HepG2 (cell line): ENCODE results near the gene ACAN. TPM values are rescaled to one million over a fixed set of nuclear protein-coding genes. Genes with fewer than 3 reads are reported as not detected.

Experiments used
- ATAC-seq: fragments of 200-7000 bp; cut with Tn5 transposase; 3 replicates; pipeline ENCODE4 v1.9.1; 2020; ENCODE audit warnings: mild to moderate bottlenecking, moderate library complexity
- BruUV-seq: library from RNA; stranded (reverse); fragments of 400-500 nt; replicated peaks from 2 replicates; lab custom pipeline; 2021; lab: Mats Ljungman, UMichigan
- CTCF ChIA-PET: fragments of 300-600 bp; formaldehyde crosslinking; extraction: SDS; loops from one replicate; lab custom pipeline; 2021; ENCODE audit warnings: low total read pairs, inconsistent platforms, low intra/inter-chr PET ratio; lab: Yijun Ruan, JAX
- POLR2A ChIA-PET: fragments of 350-600 bp; sonication (Branson Sonifier 250); formaldehyde crosslinking; loops from one replicate; lab custom pipeline; 2020; ENCODE audit warnings: antibody characterized with exemption, inconsistent platforms; lab: Yijun Ruan, JAX
- DNase-seq: peaks from one replicate; pipeline ENCODE4 v3.0.0-alpha.2; 2015; ENCODE audit warnings: low spot score
- FAIRE-seq: peaks from 3 replicates; lab custom pipeline; 2011; peaks lifted over from hg19 to GRCh38; lab: Jason Lieb, UNC
- H2AFZ ChIP-seq: one replicate; pipeline ENCODE4 v1.6.1; 2011; ENCODE audit warnings: low read length, inconsistent platforms
- H3K27ac ChIP-seq: fragments of 300-600 bp; 3 replicates; pipeline ENCODE4 v1.8.0; 2011; ENCODE audit warnings: mixed run types, mild to moderate bottlenecking, mixed read lengths, low read length, inconsistent platforms; ENCODE audit not compliant: insufficient read depth; ENCODE audit errors: extremely low read length
- H3K27me3 ChIP-seq, 2 experiments: fragments of 200-600 bp in 1 of 2; 2 replicates in 1 of 2; 3 replicates in 1 of 2; pipeline versions ENCODE4 v1.6.0 to v1.8.0; 2011; ENCODE audit warnings: low read length in 2 of 2, mild to moderate bottlenecking in 2 of 2, moderate library complexity in 2 of 2, inconsistent platforms in 1 of 2; ENCODE audit not compliant: insufficient read depth in 2 of 2, control insufficient read depth in 1 of 2
- H3K36me3 ChIP-seq, 2 experiments: fragments of 200-600 bp in 1 of 2; replicated peaks in 1 of 2; 2 replicates in 1 of 2; 3 replicates in 1 of 2; pipeline versions ENCODE4 v1.5.1 to v1.8.0; 2011; ENCODE audit warnings: low read length in 2 of 2, inconsistent platforms in 1 of 2; ENCODE audit not compliant: insufficient read depth in 2 of 2, control insufficient read depth in 1 of 2
- H3K4me1 ChIP-seq: 2 replicates; pipeline ENCODE4 v1.5.1; 2012; ENCODE audit warnings: low read length, inconsistent platforms; ENCODE audit not compliant: insufficient read depth
- H3K4me2 ChIP-seq: 2 replicates; pipeline ENCODE4 v1.6.0; 2011; ENCODE audit warnings: low read depth, low read length, inconsistent platforms
- H3K4me3 ChIP-seq, 3 experiments: fragments of 200-600 bp in 1 of 3; sonication (generic), shearing (Covaris generic) in 1 of 3; replicated peaks in 1 of 3; 2 replicates each; pipeline ENCODE4 v1.5.1; 2011 to 2016; ENCODE audit warnings: low read length in 3 of 3, inconsistent platforms in 2 of 3, low read depth in 2 of 3, mild to moderate bottlenecking in 2 of 3, control low read depth in 1 of 3, mixed read lengths in 1 of 3; ENCODE audit not compliant: insufficient read depth in 1 of 3
- H3K79me2 ChIP-seq: one replicate; pipeline ENCODE4 v1.6.1; 2011; ENCODE audit warnings: low read length, inconsistent platforms; ENCODE audit not compliant: insufficient read depth
- H3K9ac ChIP-seq: 2 replicates; pipeline ENCODE4 v1.6.0; 2011; ENCODE audit warnings: mild to moderate bottlenecking, low read depth, low read length, inconsistent platforms; ENCODE audit not compliant: insufficient read depth
- H3K9me3 ChIP-seq: 2 replicates; pipeline ENCODE4 v1.5.1; 2012; ENCODE audit warnings: mild to moderate bottlenecking, low read length
- H4K20me1 ChIP-seq: 2 replicates; pipeline ENCODE4 v1.6.0; 2011; ENCODE audit warnings: inconsistent platforms, mild to moderate bottlenecking, low read length, moderate library complexity; ENCODE audit not compliant: insufficient read depth
- ATM ChIP-seq: fragments of 450-650 bp; IDR thresholded peaks from 2 replicates; pipeline ENCODE4 v1.7.1; 2017; ENCODE audit warnings: mild to moderate bottlenecking, borderline replicate concordance
- ELF4 ChIP-seq: sonication (generic); formaldehyde crosslinking; IDR thresholded peaks from 2 replicates; pipeline ENCODE4 v1.5.0; 2020; ENCODE audit warnings: missing genetic modification reagents, mild to moderate bottlenecking, moderate library complexity, borderline replicate concordance
- JUNB ChIP-seq: sonication (generic); formaldehyde crosslinking; IDR thresholded peaks from 2 replicates; pipeline ENCODE4 v1.8.0; 2022; ENCODE audit warnings: missing genetic modification reagents, mild to moderate bottlenecking, borderline replicate concordance
- KMT2A ChIP-seq: sonication (generic); formaldehyde crosslinking; IDR thresholded peaks from 2 replicates; pipeline ENCODE4 v1.4.0; 2020; ENCODE audit warnings: missing genetic modification reagents
- MIXL1 ChIP-seq: IDR thresholded peaks from 2 replicates; pipeline ENCODE4 v1.6.1; 2016
- ZNF3 ChIP-seq: IDR thresholded peaks from 2 replicates; pipeline ENCODE4 v1.7.0; 2017; ENCODE audit warnings: inconsistent platforms
- ZNF501 ChIP-seq: sonication (generic); formaldehyde crosslinking; IDR thresholded peaks from 2 replicates; pipeline ENCODE4 v1.5.1; 2020; ENCODE audit warnings: mild to moderate bottlenecking, moderate library complexity, missing genetic modification reagents
- ZNF780A ChIP-seq: sonication (generic); formaldehyde crosslinking; IDR thresholded peaks from 2 replicates; pipeline ENCODE4 v1.8.0; 2022; ENCODE audit warnings: mild to moderate bottlenecking, missing genetic modification reagents, moderate library complexity
- WGBS: methylation state at CpG from one replicate; pipeline ENCODE4 v1.1.6; 2017; ENCODE audit warnings: low lambda C conversion rate; 5-methylcytosine and 5-hydroxymethylcytosine counted together
- in situ Hi-C: cut with HindIII; loops from 2 replicates; pipeline ENCODE4 v1.10.0; 2017; ENCODE audit warnings: low pct_unique_long_range_greater_than_20kb; ENCODE audit not compliant: extremely low pct_ligation_motif_present
- intact Hi-C: fragments of 100-400 bp; cut with micrococcal nuclease; formaldehyde crosslinking; loops from one replicate; pipeline ENCODE4 v1.10.0; 2022; ENCODE audit not compliant: unreplicated experiment
- polyA plus RNA-seq, 8 experiments: library from polyadenylated mRNA; depleted of rRNA in 3 of 8; stranded (reverse) in 7 of 8; unstranded in 1 of 8; fragments of >200 nt; fragmentation: Illumina TruSeq in 4 of 8; extraction: Trizol in 4 of 8; gene quantifications; 2 replicates each; pipeline versions ENCODE4 v1.2.1 to v1.2.3, GENCODE V29; 2011 to 2016; ENCODE audit warnings: low read depth in 4 of 8, missing spikeins in 1 of 8, mixed read lengths in 1 of 8; ENCODE audit not compliant: insufficient read depth in 1 of 8
- total RNA-seq, 5 experiments: library from RNA; depleted of rRNA; stranded (reverse); fragments of >200 nt; fragmentation: Illumina TruSeq; extraction: Trizol; gene quantifications; 2 replicates each; pipeline ENCODE4 v1.2.3, GENCODE V29; 2016; ENCODE audit warnings: low read depth in 1 of 5
- TF ChIP-seq, protein P1 (sequence below): sonication (generic); IDR thresholded peaks from 2 replicates; pipeline ENCODE4 v1.6.1; 2016; ENCODE audit warnings: low read depth, borderline replicate concordance
- TF ChIP-seq, protein P2 (sequence below): sonication (generic); formaldehyde crosslinking; IDR thresholded peaks from 2 replicates; pipeline ENCODE4 v1.9.0; 2022; ENCODE audit warnings: missing genetic modification reagents, mild to moderate bottlenecking, borderline replicate concordance

ACAN gene
- total and polyA plus RNA-seq, 2 of the 13 experiments (the other 11 are each of a cell fraction or from before 2014, with no cell fraction given) = not detected

DNA sequence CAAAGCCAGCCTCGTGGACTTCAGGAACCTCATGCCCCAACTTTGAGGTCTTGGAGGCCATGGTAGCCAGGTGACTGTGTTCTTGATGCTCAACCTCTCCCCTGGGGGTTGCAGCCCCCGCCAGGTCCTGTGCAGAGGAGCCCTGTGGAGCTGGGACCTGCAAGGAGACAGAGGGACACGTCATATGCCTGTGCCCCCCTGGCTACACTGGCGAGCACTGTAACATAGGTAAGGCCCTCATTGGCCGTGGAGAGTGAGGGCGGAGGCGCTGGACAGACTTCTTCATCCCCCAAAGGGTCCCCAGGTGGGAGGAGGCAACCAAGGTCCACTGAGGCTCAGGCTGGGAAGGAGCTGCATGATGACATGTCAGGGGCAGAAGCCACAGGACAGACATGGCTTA, 57.0 kb downstream of the ACAN start (continued):
- TF ChIP-seq, protein P1, sequence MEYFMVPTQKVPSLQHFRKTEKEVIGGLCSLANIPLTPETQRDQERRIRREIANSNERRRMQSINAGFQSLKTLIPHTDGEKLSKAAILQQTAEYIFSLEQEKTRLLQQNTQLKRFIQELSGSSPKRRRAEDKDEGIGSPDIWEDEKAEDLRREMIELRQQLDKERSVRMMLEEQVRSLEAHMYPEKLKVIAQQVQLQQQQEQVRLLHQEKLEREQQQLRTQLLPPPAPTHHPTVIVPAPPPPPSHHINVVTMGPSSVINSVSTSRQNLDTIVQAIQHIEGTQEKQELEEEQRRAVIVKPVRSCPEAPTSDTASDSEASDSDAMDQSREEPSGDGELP = no peak
- TF ChIP-seq JUNB (CRISPR knock-in tag) (no peak), ZNF3 (no peak)
- TF ChIP-seq, protein P2, sequence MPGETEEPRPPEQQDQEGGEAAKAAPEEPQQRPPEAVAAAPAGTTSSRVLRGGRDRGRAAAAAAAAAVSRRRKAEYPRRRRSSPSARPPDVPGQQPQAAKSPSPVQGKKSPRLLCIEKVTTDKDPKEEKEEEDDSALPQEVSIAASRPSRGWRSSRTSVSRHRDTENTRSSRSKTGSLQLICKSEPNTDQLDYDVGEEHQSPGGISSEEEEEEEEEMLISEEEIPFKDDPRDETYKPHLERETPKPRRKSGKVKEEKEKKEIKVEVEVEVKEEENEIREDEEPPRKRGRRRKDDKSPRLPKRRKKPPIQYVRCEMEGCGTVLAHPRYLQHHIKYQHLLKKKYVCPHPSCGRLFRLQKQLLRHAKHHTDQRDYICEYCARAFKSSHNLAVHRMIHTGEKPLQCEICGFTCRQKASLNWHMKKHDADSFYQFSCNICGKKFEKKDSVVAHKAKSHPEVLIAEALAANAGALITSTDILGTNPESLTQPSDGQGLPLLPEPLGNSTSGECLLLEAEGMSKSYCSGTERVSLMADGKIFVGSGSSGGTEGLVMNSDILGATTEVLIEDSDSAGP (CRISPR knock-in tag) = no peak

DNA sequence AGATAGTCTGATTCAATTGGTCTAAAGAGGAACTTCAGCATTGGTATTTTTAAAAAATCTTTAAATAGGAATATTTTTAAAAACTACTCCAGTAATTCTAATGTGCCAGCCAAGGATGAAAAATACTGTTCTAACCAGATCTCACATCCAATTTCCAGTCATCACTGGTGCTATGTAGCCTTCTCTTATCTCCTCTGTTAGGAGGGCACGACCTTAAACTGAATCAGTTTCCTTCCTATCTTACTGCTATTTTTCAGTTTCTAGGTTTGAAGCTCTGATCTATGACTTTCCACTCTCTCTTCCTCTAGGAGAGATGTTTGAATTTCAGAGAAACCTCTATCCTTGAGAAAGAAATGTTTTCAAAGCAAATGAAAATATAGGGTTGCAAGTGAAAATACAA, 60.2 kb downstream of the ACAN start:
- intact Hi-C loops (no loop called here), in situ Hi-C loops (no loop called here)
- H3K9me3 ChIP-seq = no peaks in the 10 kb centered on the region
- H3K79me2 ChIP-seq = no peaks in the 10 kb centered on the region
- ATAC-seq (no peak), DNase-seq (no peak), FAIRE-seq (no peak)
- peaks cover 6 to 37% of the 10 kb centered on the region in 2 experiments; a peak in 4 of 5 replicates for H3K27me3 ChIP-seq
- H3K36me3 ChIP-seq = no peaks in the 10 kb centered on the region
- no peaks in the 10 kb centered on the region for H3K4me1 ChIP-seq
- H3K4me2 ChIP-seq = no peak overlapping the region
- H3K4me3 ChIP-seq = no peak overlapping the region
- H2AFZ ChIP-seq = no peak overlapping the region
- H3K9ac ChIP-seq = no peak overlapping the region
- no TSS peak for BruUV-seq
- 3% methylated on average over 1 of the region's 1 CpG for WGBS
- CTCF ChIA-PET = no interaction called here
- TF ChIP-seq ZNF501 (CRISPR knock-in tag) (no peak), ELF4 (CRISPR knock-in tag) (no peak), KMT2A (no peak), ATM (no peak), ZNF780A (no peak), MIXL1 (CRISPR knock-in tag) (no peak)
- POLR2A ChIA-PET = no interaction called here
- H3K27ac ChIP-seq = no peak overlapping the region
- no peaks in the 10 kb centered on the region for H4K20me1 ChIP-seq
